Skeletal muscle satellite cell (primary cell): ENCODE data around the gene CNTFR.
A peak's percentile ranks its signal among the peaks of the same experiment; 100 is the strongest.

ENCODE experiments used
- H3K27me3 ChIP-seq: 2 replicates; pipeline ENCODE4 v1.7.0; 2013; ENCODE audit warnings: low read length; ENCODE audit not compliant: control insufficient read depth, insufficient read depth
- H3K36me3 ChIP-seq: 2 replicates; pipeline ENCODE4 v1.7.0; 2013; ENCODE audit warnings: mild to moderate bottlenecking, control low read depth, low read length; ENCODE audit not compliant: insufficient read depth
- H3K4me1 ChIP-seq: 2 replicates; pipeline ENCODE4 v1.7.0; 2013; ENCODE audit warnings: low read length; ENCODE audit not compliant: control insufficient read depth, insufficient read depth
- H3K4me2 ChIP-seq: 2 replicates; pipeline ENCODE4 v1.7.0; 2013; ENCODE audit warnings: mild to moderate bottlenecking, low read length
- H3K4me3 ChIP-seq: 2 replicates; pipeline ENCODE4 v1.7.0; 2013; ENCODE audit warnings: low read length
- H3K9ac ChIP-seq: 2 replicates; pipeline ENCODE4 v1.7.0; 2013; ENCODE audit warnings: mild to moderate bottlenecking, low read depth, low read length, moderate library complexity
- H3K9me3 ChIP-seq: replicated peaks from 2 replicates; pipeline ENCODE4 v1.7.0; 2013; ENCODE audit warnings: mild to moderate bottlenecking, control low read depth, low read length

The CNTFR gene

DNA sequence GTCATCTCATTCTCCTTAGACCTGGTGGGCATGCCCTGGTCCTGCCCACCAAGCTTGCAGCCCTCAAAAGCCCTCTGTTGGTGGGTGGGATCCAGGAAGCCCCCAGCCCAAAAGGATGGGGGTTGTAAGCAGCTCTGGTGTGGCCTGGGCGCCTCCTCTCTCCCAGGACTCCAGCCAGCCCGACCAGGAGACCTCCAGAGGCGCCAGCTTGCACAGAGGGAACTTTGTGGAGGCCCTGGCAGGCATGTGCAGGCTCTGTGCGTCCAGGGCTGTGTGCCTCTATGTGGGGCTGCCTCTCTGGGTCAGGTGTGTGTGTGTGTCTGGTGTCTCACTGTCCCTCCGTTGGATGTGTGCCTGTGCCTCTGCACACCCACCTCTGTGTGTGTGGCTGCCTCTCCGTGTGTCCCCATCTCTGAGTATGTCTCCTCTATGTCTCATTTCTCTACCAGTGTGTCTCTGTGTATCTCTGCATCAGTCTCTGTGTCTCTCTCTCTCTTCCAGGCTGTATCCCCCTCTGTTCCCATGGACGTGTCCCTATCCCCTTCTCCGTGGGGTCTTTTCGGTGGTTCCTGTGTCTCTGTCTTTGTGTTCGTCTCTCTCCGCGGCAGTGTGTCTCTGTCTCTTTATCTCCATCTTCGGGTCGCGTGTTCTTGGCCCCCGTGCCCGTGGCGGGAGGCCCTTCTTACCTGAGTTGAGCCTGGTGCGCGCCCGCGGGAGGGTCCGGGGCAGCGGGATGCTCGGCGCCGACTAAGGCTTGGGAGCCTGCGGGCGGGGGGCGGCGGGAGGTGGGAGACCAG lies 67.2 kb downstream of the CNTFR start:
- Histone ChIP-seq H3K4me1 (peaks cover 5% of the 10 kb centered on the region), H3K36me3 (no peaks in the 10 kb centered on the region), H3K9ac (peak overlapping the region; percentile 44), H3K4me2 (peak overlapping the region; percentile 69), H3K27me3 (peaks cover 77% of the 10 kb centered on the region), H3K9me3 (no peaks in the 10 kb centered on the region), H3K4me3 (peak overlapping the region; percentile 64)

- no peak overlapping the region for H3K9ac ChIP-seq
- H3K4me2 ChIP-seq = no peak overlapping the region
- no peaks in the 10 kb centered on the region for H3K9me3 ChIP-seq
- H3K36me3 ChIP-seq = no peaks in the 10 kb centered on the region
- peaks cover 80% of the 10 kb centered on the region for H3K27me3 ChIP-seq
- no peak overlapping the region for H3K4me3 ChIP-seq
- H3K4me1 ChIP-seq = peaks cover 5% of the 10 kb centered on the region
Observed at GRCh38 chr9:34521406-34522045, 68.0 kb downstream of the CNTFR start.

DNA sequence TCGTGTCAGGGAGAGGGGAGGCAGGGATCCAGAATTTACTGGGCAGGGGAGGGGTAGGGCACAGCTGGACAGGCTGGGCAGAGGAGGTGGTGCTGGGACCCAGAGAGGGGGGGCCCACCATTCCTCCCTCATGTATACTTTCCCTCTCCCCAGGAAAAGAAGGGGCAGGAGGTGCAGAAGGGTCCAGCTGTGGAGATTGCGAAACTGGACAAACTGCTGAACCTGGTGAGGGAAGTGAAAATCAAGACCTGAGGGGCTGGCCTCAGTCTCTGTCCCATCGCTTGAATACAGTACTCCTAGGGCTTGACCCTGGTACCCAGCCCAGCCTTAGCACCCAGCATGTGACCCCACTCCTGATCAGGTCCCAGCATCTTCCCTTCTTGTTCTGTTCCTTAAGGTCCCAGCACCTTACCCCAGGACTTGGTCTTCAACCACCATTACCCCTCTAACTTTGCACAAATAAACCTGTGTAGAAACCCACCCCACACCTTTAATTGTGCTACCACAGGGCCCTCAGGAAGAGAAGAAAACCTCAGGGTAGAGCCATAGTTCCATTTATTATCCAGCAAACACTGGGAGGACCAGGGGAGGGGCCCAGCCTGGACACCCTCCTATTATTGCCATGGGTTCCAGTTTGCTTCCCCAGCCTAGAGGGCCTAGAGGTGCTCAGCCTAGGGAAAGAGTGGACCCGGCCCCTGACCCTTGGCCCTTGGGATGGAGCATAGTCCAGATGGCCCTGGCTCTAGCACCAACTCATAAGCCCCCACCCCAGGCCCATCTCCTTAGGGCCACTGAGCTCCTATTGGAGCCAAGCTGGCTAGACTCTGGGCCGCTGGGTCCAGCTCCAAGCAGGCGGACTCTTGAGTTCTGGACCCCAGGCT lies 68.8 kb downstream of the CNTFR start:
- Histone ChIP-seq H3K4me1 (peaks cover 5% of the 10 kb centered on the region), H3K4me3 (no peak overlapping the region), H3K27me3 (peaks cover 82% of the 10 kb centered on the region), H3K9ac (no peak overlapping the region), H3K36me3 (no peaks in the 10 kb centered on the region), H3K4me2 (no peak overlapping the region), H3K9me3 (no peaks in the 10 kb centered on the region)

DNA sequence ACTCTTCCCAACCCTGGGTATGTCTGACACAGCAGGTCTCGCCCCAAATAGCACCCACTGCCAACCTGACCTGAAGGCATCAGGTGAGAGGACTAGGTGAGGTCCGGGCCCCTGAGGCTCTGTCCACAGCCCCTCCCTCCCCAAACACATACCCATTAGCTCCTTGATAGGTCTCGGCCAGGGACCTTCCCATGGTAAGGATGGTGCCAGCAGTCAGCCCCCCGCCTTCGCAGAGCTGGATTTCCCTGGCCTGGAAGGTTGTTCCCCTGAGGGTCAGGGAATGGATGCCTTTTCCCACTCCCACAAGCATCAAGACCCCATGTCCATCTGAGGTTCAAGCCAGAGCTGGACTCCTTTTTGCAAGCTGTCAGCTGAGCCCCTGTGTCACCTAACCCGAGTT lies 69.4 kb downstream of the CNTFR start:
- Histone ChIP-seq H3K36me3 (no peaks in the 10 kb centered on the region), H3K9ac (no peak overlapping the region), H3K4me1 (peaks cover 5% of the 10 kb centered on the region), H3K27me3 (peaks cover 79% of the 10 kb centered on the region), H3K4me2 (no peak overlapping the region), H3K4me3 (no peak overlapping the region), H3K9me3 (no peaks in the 10 kb centered on the region)

DNA sequence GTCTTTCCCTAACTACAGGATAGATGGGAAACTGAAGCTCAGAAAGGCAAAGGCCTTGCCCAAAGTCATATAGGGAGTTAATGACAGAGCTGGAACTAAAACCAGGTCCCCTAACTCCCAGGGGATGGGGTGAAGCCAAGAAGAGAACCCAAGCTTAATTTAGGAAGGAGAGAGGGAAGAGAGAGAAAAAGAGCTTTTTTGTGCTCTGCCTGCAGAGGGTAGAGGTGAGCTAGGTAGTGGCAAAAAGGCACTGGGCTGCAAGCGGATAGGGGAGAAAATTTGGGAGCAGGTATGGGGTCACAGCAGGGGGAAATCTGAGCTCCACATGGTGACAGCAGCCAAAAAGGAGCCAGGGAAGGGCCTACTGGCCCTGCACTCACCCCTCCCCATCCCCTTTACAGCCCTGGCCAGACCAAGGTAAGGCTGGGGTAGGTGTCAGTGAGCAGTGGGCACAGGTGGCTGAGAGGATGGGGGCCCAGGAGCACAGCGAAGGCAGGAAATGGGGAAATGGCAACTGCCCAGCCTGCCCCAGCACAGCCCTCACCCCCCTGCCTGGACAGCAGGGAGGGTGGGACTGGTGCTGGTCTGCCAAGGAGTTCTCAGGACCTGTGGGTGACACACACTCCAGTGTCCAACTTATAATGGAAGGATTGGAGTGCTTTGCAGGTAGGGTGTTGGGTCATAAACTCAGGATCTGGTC lies 70.1 kb downstream of the CNTFR start:
- Histone ChIP-seq H3K36me3 (no peaks in the 10 kb centered on the region), H3K4me1 (peaks cover 5% of the 10 kb centered on the region), H3K4me3 (no peak overlapping the region), H3K9me3 (no peaks in the 10 kb centered on the region), H3K27me3 (peaks cover 75% of the 10 kb centered on the region), H3K4me2 (no peak overlapping the region), H3K9ac (no peak overlapping the region)

- Histone ChIP-seq H3K4me1 (peaks cover 5% of the 10 kb centered on the region), H3K36me3 (no peaks in the 10 kb centered on the region), H3K4me2 (no peak overlapping the region), H3K9me3 (no peaks in the 10 kb centered on the region), H3K27me3 (peaks cover 75% of the 10 kb centered on the region), H3K4me3 (no peak overlapping the region), H3K9ac (no peak overlapping the region)
Observed at GRCh38 chr9:34518896-34519295, 70.6 kb downstream of the CNTFR start.

DNA sequence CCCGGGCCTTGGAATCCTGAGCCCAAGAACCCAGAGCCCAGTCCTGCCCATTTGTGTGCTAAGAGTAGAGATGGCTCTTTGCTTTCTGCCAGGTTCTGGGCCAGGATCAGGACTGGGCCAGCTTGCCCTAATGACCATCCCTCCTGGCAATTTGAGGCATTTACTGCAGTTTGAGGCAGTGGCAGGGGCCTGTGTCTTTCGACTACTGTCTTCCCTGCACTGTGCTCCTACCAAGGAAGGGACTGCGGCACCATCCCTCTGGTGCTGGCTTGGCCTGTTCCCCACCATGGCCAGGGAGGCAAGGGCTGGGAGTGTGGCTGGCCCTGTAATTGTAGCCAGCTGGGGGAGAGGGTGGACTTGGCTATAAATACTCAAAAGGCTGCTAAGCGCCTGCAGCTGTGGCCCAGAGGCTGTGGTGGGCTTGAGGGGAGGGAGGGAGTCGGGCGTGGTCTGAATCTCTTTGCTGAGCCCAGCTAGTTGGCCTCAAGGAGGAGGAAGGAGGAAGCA lies 71.4 kb downstream of the CNTFR start:
- H3K36me3 ChIP-seq = no peaks in the 10 kb centered on the region
- H3K9ac ChIP-seq = no peak overlapping the region
- peaks cover 75% of the 10 kb centered on the region for H3K27me3 ChIP-seq
- peaks cover under 1% of the 10 kb centered on the region for H3K4me1 ChIP-seq
- H3K4me2 ChIP-seq = no peak overlapping the region
- no peaks in the 10 kb centered on the region for H3K9me3 ChIP-seq
- no peak overlapping the region for H3K4me3 ChIP-seq

DNA sequence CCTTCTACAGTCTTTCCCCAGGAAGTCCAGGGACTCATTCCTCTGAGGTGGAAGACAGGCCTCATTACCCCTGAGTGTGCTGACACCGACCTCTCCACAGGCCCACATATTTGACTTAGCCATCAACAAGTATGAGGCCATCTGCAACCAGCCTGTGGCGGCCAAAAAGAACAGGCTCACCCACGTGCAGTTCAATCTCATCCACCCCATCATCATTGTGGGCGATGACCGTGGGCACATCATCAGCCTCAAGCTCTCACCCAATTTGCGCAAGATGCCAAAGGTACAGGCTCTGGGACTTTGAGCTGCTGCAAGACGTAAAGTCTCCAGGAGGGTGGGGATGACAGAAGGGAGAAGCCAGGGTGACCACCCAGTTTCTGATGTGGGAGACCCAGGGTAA lies 72.3 kb downstream of the CNTFR start:
- peaks cover 81% of the 10 kb centered on the region for H3K27me3 ChIP-seq
- no peaks in the 10 kb centered on the region for H3K4me1 ChIP-seq
- no peaks in the 10 kb centered on the region for H3K36me3 ChIP-seq
- H3K9me3 ChIP-seq = no peaks in the 10 kb centered on the region
- H3K4me2 ChIP-seq = no peak overlapping the region
- no peak overlapping the region for H3K9ac ChIP-seq
- H3K4me3 ChIP-seq = no peak overlapping the region

DNA sequence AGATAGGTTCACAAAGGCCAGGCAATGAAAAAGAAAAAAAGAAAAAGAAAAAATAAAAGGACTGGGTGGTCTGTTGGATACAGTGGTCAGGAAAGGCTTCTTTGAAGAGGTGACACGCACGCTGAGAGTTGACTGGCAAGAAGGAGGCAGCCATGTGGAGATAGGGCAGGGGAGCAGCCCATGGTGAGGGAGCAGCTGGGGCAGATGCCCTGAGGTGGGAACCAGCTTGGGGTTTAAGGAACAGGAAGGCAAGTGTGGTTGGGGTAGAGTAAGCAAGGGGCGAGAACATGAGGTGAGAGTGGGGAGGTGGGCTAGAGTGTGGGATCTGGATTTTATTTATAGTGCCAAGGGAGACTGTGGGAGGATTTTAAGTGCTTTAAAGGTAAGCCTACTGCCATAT lies 73.6 kb downstream of the CNTFR start:
- Histone ChIP-seq H3K4me2 (no peak overlapping the region), H3K9me3 (no peaks in the 10 kb centered on the region), H3K27me3 (peaks cover 80% of the 10 kb centered on the region), H3K4me3 (no peak overlapping the region), H3K4me1 (no peaks in the 10 kb centered on the region), H3K36me3 (no peaks in the 10 kb centered on the region), H3K9ac (no peak overlapping the region)

- H3K4me3 ChIP-seq = no peak overlapping the region
- H3K4me1 ChIP-seq = no peaks in the 10 kb centered on the region
- H3K36me3 ChIP-seq = no peaks in the 10 kb centered on the region
- H3K9ac ChIP-seq = no peak overlapping the region
- no peak overlapping the region for H3K4me2 ChIP-seq
- no peaks in the 10 kb centered on the region for H3K9me3 ChIP-seq
- H3K27me3 ChIP-seq = peaks cover 81% of the 10 kb centered on the region
Observed at GRCh38 chr9:34514816-34515215, 74.7 kb downstream of the CNTFR start.

DNA sequence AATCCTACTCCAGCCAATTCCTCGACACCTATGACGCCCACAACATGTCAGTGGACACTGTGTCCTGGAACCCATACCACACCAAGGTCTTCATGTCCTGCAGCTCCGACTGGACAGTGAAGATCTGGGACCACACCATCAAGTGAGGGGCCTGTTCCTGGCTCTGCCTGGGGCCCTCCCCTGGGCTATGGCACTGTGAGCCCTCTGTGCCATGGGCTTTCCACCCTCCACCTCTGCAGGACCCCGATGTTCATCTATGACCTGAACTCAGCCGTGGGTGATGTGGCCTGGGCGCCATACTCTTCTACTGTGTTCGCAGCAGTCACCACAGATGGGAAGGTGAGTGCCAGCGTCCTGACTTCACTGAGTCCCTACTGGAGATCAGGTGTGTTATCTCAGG lies 75.1 kb downstream of the CNTFR start:
- peaks cover 81% of the 10 kb centered on the region for H3K27me3 ChIP-seq

More for the DNA sequence above, 75.1 kb downstream of the CNTFR start:
- no peak overlapping the region for H3K4me3 ChIP-seq
- no peaks in the 10 kb centered on the region for H3K9me3 ChIP-seq
- no peaks in the 10 kb centered on the region for H3K36me3 ChIP-seq
- no peak overlapping the region for H3K9ac ChIP-seq
- no peak overlapping the region for H3K4me2 ChIP-seq
- H3K4me1 ChIP-seq = no peaks in the 10 kb centered on the region
